DMS153 treated with DMSO at 0.1 percent for 48 hours (cell line): ENCODE data around the gene TMEM98.
"Not testable (repeated sequence)": the region's sequence is repeated elsewhere in the genome, so short reads cannot be mapped to it uniquely, and the experiment has no call there.

Source experiments
- DNase-seq: peaks from one replicate; lab custom pipeline; 2025; ENCODE audit not compliant: unreplicated experiment; lab: John Stamatoyannopoulos, UW

The TMEM98 gene

GRCh38 chr17:32976605-32977004 is 48.7 kb downstream of the TMEM98 start:
- no peak for DNase-seq

- no peak for DNase-seq
Measured at GRCh38 chr17:32980230-32980629, 52.3 kb downstream of the TMEM98 start.

GRCh38 chr17:32981611-32982010 is 53.7 kb downstream of the TMEM98 start:
- DNase-seq, result not testable (repeated sequence)

- DNase-seq, result no peak
Measured at GRCh38 chr17:32985050-32985756, 57.2 kb downstream of the TMEM98 start.

GRCh38 chr17:32987453-32987805 is 59.5 kb downstream of the TMEM98 start:
- not testable (repeated sequence) for DNase-seq

- not testable (repeated sequence) for DNase-seq
Measured at GRCh38 chr17:32987868-32988267, 59.9 kb downstream of the TMEM98 start.

GRCh38 chr17:32988481-32989101 is 60.6 kb downstream of the TMEM98 start:
- no peak for DNase-seq

GRCh38 chr17:32992321-32993033 is 64.5 kb downstream of the TMEM98 start:
- no peak for DNase-seq

GRCh38 chr17:32993977-32994376 is 66.0 kb downstream of the TMEM98 start:
- no peak for DNase-seq
